Ascending aorta (tissue), 2 donors: ENCODE data around the gene ANKRD37. TPM values are rescaled to one million over a fixed set of nuclear protein-coding genes. Genes with fewer than 3 reads are reported as not detected.

Experiments
- DNase-seq, 2 donors: peaks; one replicate each; pipeline ENCODE4 v3.0.0-alpha.2; 2019; ENCODE audit warnings: low spot score in 2 of 2
- H3K27ac ChIP-seq, 2 donors: fragments of 200-600 bp; sonication (generic); one replicate each; pipeline ENCODE4 v1.5.1; 2016 to 2017; ENCODE audit warnings: mild to moderate bottlenecking in 1 of 2
- H3K27me3 ChIP-seq: fragments of 200-600 bp; sonication (generic); one replicate; pipeline ENCODE4 v1.5.1; 2017
- H3K36me3 ChIP-seq, 2 donors: fragments of 200-600 bp; sonication (generic); one replicate each; pipeline ENCODE4 v1.5.1; 2016
- H3K4me1 ChIP-seq, 2 donors: fragments of 200-600 bp; sonication (generic); one replicate each; pipeline ENCODE4 v1.5.1; 2016 to 2017; ENCODE audit warnings: mild to moderate bottlenecking in 1 of 2
- H3K4me3 ChIP-seq, 2 donors: fragments of 200-600 bp; sonication (generic); one replicate each; pipeline ENCODE4 v1.5.1; 2016 to 2017; ENCODE audit warnings: mild to moderate bottlenecking in 1 of 2
- H3K9me3 ChIP-seq, 2 donors: fragments of 200-600 bp; sonication (generic); one replicate each; pipeline ENCODE4 v1.5.1; 2016
- CTCF ChIP-seq, 3 experiments: fragments of 200-600 bp in 2 of 3; fragments of 450-650 bp in 1 of 3; sonication (generic) in 2 of 3; IDR thresholded peaks; one replicate each; pipeline ENCODE4 v1.5.1; 2016 to 2019; ENCODE audit warnings: antibody characterized with exemption in 3 of 3, mild to moderate bottlenecking in 1 of 3, moderate library complexity in 1 of 3
- intact Hi-C: fragments of 100-400 bp; cut with DNase I; formaldehyde crosslinking; loops from one replicate; pipeline ENCODE4 v1.15.1; 2023
- total RNA-seq: library from RNA; depleted of rRNA; stranded (reverse); fragments of >200 nt; gene quantifications from one replicate; pipeline ENCODE4 v1.1.0, GENCODE V29; 2016

The ANKRD37 gene
- total RNA-seq, 1 donor from 2014 or later = 1.9 TPM

GRCh38 chr4:185380320-185380719 is 16.3 kb upstream of the ANKRD37 start:
- Histone ChIP-seq H3K4me3 (no peak overlapping the region), H3K9me3 (no peaks in the 10 kb centered on the region), H3K36me3 (peaks cover 2 to 6% of the 10 kb centered on the region in 2 donors), H3K27me3 (no peaks in the 10 kb centered on the region), H3K4me1 (peaks cover 0 to under 1% of the 10 kb centered on the region in 2 donors), H3K27ac (no peak overlapping the region)
- intact Hi-C loops = no loop called here
- no peak for DNase-seq
- no peak for TF ChIP-seq CTCF (IDR thresholded peaks at IDR 0.05)

GRCh38 chr4:185381288-185382196 is 15.1 kb upstream of the ANKRD37 start:
- TF ChIP-seq CTCF (IDR thresholded peaks at IDR 0.05) = no peak
- no peaks in the 10 kb centered on the region for H3K9me3 ChIP-seq
- intact Hi-C loops = no loop called here

GRCh38 chr4:185382754-185383153 is 13.9 kb upstream of the ANKRD37 start:
- Histone ChIP-seq H3K9me3 (no peaks in the 10 kb centered on the region), H3K36me3 (peaks cover 0 to 3% of the 10 kb centered on the region in 2 donors), H3K4me1 (peaks cover 0 to 7% of the 10 kb centered on the region in 2 donors), H3K4me3 (no peak overlapping the region), H3K27ac (no peak overlapping the region), H3K27me3 (no peaks in the 10 kb centered on the region)
- TF ChIP-seq CTCF (IDR thresholded peaks at IDR 0.05) = no peak
- intact Hi-C loops = no loop called here
- no peak for DNase-seq

More at GRCh38 chr4:185381288-185382196, 15.1 kb upstream of the ANKRD37 start:
- Histone ChIP-seq H3K27ac (no peak overlapping the region), H3K27me3 (no peaks in the 10 kb centered on the region), H3K4me1 (peaks cover 0 to 6% of the 10 kb centered on the region in 2 donors), H3K36me3 (peaks cover 0 to 6% of the 10 kb centered on the region in 2 donors), H3K4me3 (no peak overlapping the region)
- no peak for DNase-seq

- H3K4me1 ChIP-seq = peaks cover 0 to 7% of the 10 kb centered on the region in 2 donors
- intact Hi-C loops = no loop called here
- TF ChIP-seq CTCF (IDR thresholded peaks at IDR 0.05) = no peak
- no peaks in the 10 kb centered on the region for H3K9me3 ChIP-seq
- H3K27ac ChIP-seq = no peak overlapping the region
- H3K27me3 ChIP-seq = no peaks in the 10 kb centered on the region
- H3K36me3 ChIP-seq = peaks cover 0 to 3% of the 10 kb centered on the region in 2 donors
- H3K4me3 ChIP-seq = no peak overlapping the region
- DNase-seq = no peak
These were observed 13.2 kb upstream of the ANKRD37 start for GRCh38 chr4:185383451-185383850.

- Histone ChIP-seq H3K27me3 (no peaks in the 10 kb centered on the region), H3K27ac (no peak overlapping the region), H3K4me1 (peaks cover 0 to 7% of the 10 kb centered on the region in 2 donors)
These were observed 12.6 kb upstream of the ANKRD37 start for GRCh38 chr4:185384061-185384460.

More at GRCh38 chr4:185384061-185384460, 12.6 kb upstream of the ANKRD37 start:
- no peak for TF ChIP-seq CTCF (IDR thresholded peaks at IDR 0.05)
- no peak for DNase-seq
- Histone ChIP-seq H3K36me3 (no peaks in the 10 kb centered on the region), H3K9me3 (no peaks in the 10 kb centered on the region), H3K4me3 (no peak overlapping the region)
- intact Hi-C loops = no loop called here
